SH-SY5Y (cell line): ENCODE results near the gene KRTAP7-1.

Experiments used
- GATA2 ChIP-seq: IDR thresholded peaks from 2 replicates; pipeline ENCODE4 v1.6.1; 2011; ENCODE audit warnings: mild to moderate bottlenecking, low read depth, low read length
- GATA3 ChIP-seq: IDR thresholded peaks from 2 replicates; pipeline ENCODE4 v1.6.1; 2011; ENCODE audit warnings: low read depth, mild to moderate bottlenecking, low read length, moderate library complexity

GRCh38 chr21:30779249-30779648, 50.3 kb downstream of the KRTAP7-1 start:
- TF ChIP-seq GATA3 (no peak), GATA2 (no peak)
